HepG2 (cell line): Measurements from ENCODE around the gene LRRC74B. TPM values are rescaled to one million over a fixed set of nuclear protein-coding genes. Genes with fewer than 3 reads are reported as not detected.

ENCODE experiments used
- ETV5 ChIP-seq: IDR thresholded peaks from 2 replicates; pipeline ENCODE4 v1.6.1; 2018; ENCODE audit warnings: missing biosample characterization, missing genetic modification reagents, inconsistent platforms, borderline replicate concordance
- FOXJ3 ChIP-seq: sonication (generic); formaldehyde crosslinking; IDR thresholded peaks from 2 replicates; pipeline ENCODE4 v1.4.0; 2020; ENCODE audit warnings: missing genetic modification reagents, mild to moderate bottlenecking, borderline replicate concordance
- GATAD2A ChIP-seq: IDR thresholded peaks from 2 replicates; pipeline ENCODE4 v1.6.1; 2016
- HES4 ChIP-seq: sonication (generic); formaldehyde crosslinking; IDR thresholded peaks from 2 replicates; pipeline ENCODE4 v1.9.0; 2021; ENCODE audit warnings: mild to moderate bottlenecking, missing genetic modification reagents, borderline replicate concordance
- IRX3 ChIP-seq: sonication (generic); formaldehyde crosslinking; IDR thresholded peaks from 2 replicates; pipeline ENCODE4 v1.8.1; 2023; ENCODE audit warnings: mild to moderate bottlenecking, low read depth, missing genetic modification reagents, borderline replicate concordance
- RFX3 ChIP-seq: IDR thresholded peaks from 2 replicates; pipeline ENCODE4 v1.6.1; 2016; ENCODE audit warnings: missing biosample characterization, missing genetic modification reagents
- SIX4 ChIP-seq: sonication (generic); formaldehyde crosslinking; IDR thresholded peaks from 2 replicates; pipeline ENCODE4 v1.4.0; 2020; ENCODE audit warnings: missing genetic modification reagents
- SP2 ChIP-seq: sonication (generic); formaldehyde crosslinking; IDR thresholded peaks from 2 replicates; pipeline ENCODE4 v1.5.1; 2020; ENCODE audit warnings: mild to moderate bottlenecking, missing genetic modification reagents
- YEATS2 ChIP-seq: sonication (generic); formaldehyde crosslinking; IDR thresholded peaks from 2 replicates; pipeline ENCODE4 v1.4.0; 2020; ENCODE audit warnings: missing genetic modification reagents, borderline replicate concordance
- ZBTB38 ChIP-seq: sonication (generic); formaldehyde crosslinking; IDR thresholded peaks from 2 replicates; pipeline ENCODE4 v1.5.1; 2020; ENCODE audit warnings: mild to moderate bottlenecking, missing genetic modification reagents
- ZNF510 ChIP-seq: sonication (generic); formaldehyde crosslinking; IDR thresholded peaks from 2 replicates; pipeline ENCODE4 v1.4.0; 2020; ENCODE audit warnings: low read depth, mild to moderate bottlenecking, missing genetic modification reagents
- ZNF567 ChIP-seq: sonication (generic); formaldehyde crosslinking; IDR thresholded peaks from 2 replicates; pipeline ENCODE4 v1.8.1; 2023; ENCODE audit warnings: mild to moderate bottlenecking, missing genetic modification reagents, borderline replicate concordance
- ZNF589 ChIP-seq: sonication (generic); formaldehyde crosslinking; conservative IDR thresholded peaks from 2 replicates; pipeline ENCODE4 v1.8.0; 2022; ENCODE audit warnings: mild to moderate bottlenecking, moderate library complexity, missing genetic modification reagents
- ZNF703 ChIP-seq: sonication (generic); formaldehyde crosslinking; IDR thresholded peaks from 2 replicates; pipeline ENCODE4 v1.5.1; 2020; ENCODE audit warnings: missing genetic modification reagents, mild to moderate bottlenecking, moderate library complexity, borderline replicate concordance
- ZNF780A ChIP-seq: sonication (generic); formaldehyde crosslinking; IDR thresholded peaks from 2 replicates; pipeline ENCODE4 v1.8.0; 2022; ENCODE audit warnings: mild to moderate bottlenecking, missing genetic modification reagents, moderate library complexity
- ZNF788 ChIP-seq: sonication (generic); formaldehyde crosslinking; IDR thresholded peaks from 2 replicates; pipeline ENCODE4 v1.5.0; 2020; ENCODE audit warnings: mild to moderate bottlenecking, missing genetic modification reagents, borderline replicate concordance
- ZNF792 ChIP-seq: IDR thresholded peaks from 2 replicates; pipeline ENCODE4 v1.6.1; 2016
- polyA plus RNA-seq, 8 experiments: library from polyadenylated mRNA; depleted of rRNA in 3 of 8; stranded (reverse) in 7 of 8; unstranded in 1 of 8; fragments of >200 nt; fragmentation: Illumina TruSeq in 4 of 8; extraction: Trizol in 4 of 8; gene quantifications; 2 replicates each; pipeline versions ENCODE4 v1.2.1 to v1.2.3, GENCODE V29; 2011 to 2016; ENCODE audit warnings: low read depth in 4 of 8, missing spikeins in 1 of 8, mixed read lengths in 1 of 8; ENCODE audit not compliant: insufficient read depth in 1 of 8
- total RNA-seq, 5 experiments: library from RNA; depleted of rRNA; stranded (reverse); fragments of >200 nt; fragmentation: Illumina TruSeq; extraction: Trizol; gene quantifications; 2 replicates each; pipeline ENCODE4 v1.2.3, GENCODE V29; 2016; ENCODE audit warnings: low read depth in 1 of 5
- TF ChIP-seq, protein P1 (sequence below): IDR thresholded peaks from 2 replicates; pipeline ENCODE4 v1.6.1; 2016; ENCODE audit warnings: low read depth, missing genetic modification reagents, missing compliant biosample characterization
- TF ChIP-seq, protein P2 (sequence below): sonication (generic); formaldehyde crosslinking; IDR thresholded peaks from 2 replicates; pipeline ENCODE4 v1.8.0; 2023; ENCODE audit warnings: mild to moderate bottlenecking, missing genetic modification reagents
- TF ChIP-seq, protein P3 (sequence below): sonication (generic); formaldehyde crosslinking; IDR thresholded peaks from 2 replicates; pipeline ENCODE4 v1.4.0; 2020; ENCODE audit warnings: missing genetic modification reagents
- TF ChIP-seq, protein P4 (sequence below): sonication (generic); formaldehyde crosslinking; IDR thresholded peaks from 2 replicates; pipeline ENCODE4 v1.5.0; 2020; ENCODE audit warnings: missing genetic modification reagents

LRRC74B gene
- total and polyA plus RNA-seq, 2 of the 13 experiments (the other 11 are each of a cell fraction or from before 2014, with no cell fraction given): not detected

DNA sequence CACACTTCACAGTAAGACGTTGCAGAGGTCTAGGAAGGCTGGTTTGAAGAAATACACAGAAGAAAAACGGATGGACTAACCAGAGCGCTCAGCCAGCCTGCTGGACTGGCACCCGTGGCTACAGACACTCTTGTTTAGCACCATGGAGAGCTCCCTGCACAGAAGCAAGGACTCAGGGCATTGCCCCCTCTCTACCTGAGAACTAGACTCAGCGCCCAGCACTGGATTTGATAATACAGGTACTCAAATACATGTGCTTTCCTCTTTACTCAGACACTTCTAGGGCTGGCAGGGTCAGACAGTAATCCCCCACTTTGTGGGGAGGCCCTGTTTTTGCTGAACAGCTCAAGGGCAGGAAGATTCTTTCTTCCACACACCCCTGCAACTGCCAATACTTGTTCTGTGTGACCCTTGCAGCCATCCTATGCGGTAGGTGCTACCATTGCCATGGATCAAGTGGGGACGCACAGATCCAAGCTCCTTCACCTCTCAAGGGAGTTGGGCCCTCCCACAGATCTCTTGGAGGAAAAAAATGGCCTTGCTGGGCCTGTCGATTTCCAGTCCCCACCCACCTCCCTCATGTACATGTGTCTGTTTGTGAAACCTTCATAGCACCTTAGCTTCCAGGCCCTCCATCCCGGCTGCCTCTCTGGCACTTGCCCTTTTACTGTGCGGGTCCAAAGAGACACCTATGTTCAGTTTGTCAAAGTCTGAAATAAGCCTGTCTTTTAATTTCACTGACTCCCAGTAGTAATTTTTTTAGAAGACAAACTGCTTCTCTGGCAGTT, 35.9 kb upstream of the LRRC74B start (continued):
- TF ChIP-seq, protein P1, sequence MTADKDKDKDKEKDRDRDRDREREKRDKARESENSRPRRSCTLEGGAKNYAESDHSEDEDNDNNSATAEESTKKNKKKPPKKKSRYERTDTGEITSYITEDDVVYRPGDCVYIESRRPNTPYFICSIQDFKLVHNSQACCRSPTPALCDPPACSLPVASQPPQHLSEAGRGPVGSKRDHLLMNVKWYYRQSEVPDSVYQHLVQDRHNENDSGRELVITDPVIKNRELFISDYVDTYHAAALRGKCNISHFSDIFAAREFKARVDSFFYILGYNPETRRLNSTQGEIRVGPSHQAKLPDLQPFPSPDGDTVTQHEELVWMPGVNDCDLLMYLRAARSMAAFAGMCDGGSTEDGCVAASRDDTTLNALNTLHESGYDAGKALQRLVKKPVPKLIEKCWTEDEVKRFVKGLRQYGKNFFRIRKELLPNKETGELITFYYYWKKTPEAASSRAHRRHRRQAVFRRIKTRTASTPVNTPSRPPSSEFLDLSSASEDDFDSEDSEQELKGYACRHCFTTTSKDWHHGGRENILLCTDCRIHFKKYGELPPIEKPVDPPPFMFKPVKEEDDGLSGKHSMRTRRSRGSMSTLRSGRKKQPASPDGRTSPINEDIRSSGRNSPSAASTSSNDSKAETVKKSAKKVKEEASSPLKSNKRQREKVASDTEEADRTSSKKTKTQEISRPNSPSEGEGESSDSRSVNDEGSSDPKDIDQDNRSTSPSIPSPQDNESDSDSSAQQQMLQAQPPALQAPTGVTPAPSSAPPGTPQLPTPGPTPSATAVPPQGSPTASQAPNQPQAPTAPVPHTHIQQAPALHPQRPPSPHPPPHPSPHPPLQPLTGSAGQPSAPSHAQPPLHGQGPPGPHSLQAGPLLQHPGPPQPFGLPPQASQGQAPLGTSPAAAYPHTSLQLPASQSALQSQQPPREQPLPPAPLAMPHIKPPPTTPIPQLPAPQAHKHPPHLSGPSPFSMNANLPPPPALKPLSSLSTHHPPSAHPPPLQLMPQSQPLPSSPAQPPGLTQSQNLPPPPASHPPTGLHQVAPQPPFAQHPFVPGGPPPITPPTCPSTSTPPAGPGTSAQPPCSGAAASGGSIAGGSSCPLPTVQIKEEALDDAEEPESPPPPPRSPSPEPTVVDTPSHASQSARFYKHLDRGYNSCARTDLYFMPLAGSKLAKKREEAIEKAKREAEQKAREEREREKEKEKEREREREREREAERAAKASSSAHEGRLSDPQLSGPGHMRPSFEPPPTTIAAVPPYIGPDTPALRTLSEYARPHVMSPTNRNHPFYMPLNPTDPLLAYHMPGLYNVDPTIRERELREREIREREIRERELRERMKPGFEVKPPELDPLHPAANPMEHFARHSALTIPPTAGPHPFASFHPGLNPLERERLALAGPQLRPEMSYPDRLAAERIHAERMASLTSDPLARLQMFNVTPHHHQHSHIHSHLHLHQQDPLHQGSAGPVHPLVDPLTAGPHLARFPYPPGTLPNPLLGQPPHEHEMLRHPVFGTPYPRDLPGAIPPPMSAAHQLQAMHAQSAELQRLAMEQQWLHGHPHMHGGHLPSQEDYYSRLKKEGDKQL (CRISPR knock-in tag): no peak
- peak; percentile 75; the same call in 1 of the 2 replicates for TF ChIP-seq YEATS2 (CRISPR knock-in tag)
- peak; percentile 89 for TF ChIP-seq ZNF792 (CRISPR knock-in tag)
- TF ChIP-seq ZNF788 (CRISPR knock-in tag): no peak; the same call in 1 of the 2 replicates
- peak; percentile 67; the same call in 1 of the 2 replicates for TF ChIP-seq SIX4
- TF ChIP-seq, protein P2, sequence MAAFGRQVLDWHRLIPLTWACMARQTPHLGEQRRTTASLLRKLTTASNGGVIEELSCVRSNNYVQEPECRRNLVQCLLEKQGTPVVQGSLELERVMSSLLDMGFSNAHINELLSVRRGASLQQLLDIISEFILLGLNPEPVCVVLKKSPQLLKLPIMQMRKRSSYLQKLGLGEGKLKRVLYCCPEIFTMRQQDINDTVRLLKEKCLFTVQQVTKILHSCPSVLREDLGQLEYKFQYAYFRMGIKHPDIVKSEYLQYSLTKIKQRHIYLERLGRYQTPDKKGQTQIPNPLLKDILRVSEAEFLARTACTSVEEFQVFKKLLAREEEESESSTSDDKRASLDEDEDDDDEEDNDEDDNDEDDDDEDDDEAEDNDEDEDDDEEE (CRISPR knock-in tag): no peak
- TF ChIP-seq ZNF589 (CRISPR knock-in tag): peak; percentile 58; the same call in 1 of the 2 replicates
- 0 out of 2 replicates have a peak, but pooled peaks have one; percentile 42 for TF ChIP-seq ZBTB38
- no peak for TF ChIP-seq ZNF567 (CRISPR knock-in tag)
- TF ChIP-seq GATAD2A: peak; percentile 69
- no peak for TF ChIP-seq IRX3 (CRISPR knock-in tag)
- no peak for TF ChIP-seq RFX3
- peak; percentile 94 for TF ChIP-seq HES4 (CRISPR knock-in tag)
- TF ChIP-seq FOXJ3: no peak
- peak; percentile 50; the same call in 1 of the 2 replicates for TF ChIP-seq ETV5 (CRISPR knock-in tag)
- TF ChIP-seq ZNF703 (CRISPR knock-in tag): no peak
- 0 out of 2 replicates have a peak, but pooled peaks have one; percentile 42 for TF ChIP-seq ZNF510
- TF ChIP-seq, protein P3, sequence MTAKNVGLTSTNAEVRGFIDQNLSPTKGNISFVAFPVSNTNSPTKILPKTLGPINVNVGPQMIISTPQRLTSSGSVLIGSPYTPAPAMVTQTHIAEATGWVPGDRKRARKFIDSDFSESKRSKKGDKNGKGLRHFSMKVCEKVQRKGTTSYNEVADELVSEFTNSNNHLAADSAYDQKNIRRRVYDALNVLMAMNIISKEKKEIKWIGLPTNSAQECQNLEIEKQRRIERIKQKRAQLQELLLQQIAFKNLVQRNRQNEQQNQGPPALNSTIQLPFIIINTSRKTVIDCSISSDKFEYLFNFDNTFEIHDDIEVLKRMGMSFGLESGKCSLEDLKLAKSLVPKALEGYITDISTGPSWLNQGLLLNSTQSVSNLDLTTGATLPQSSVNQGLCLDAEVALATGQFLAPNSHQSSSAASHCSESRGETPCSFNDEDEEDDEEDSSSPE: no peak
- TF ChIP-seq ZNF780A: 0 out of 2 replicates have a peak, but pooled peaks have one; percentile 67
- TF ChIP-seq SP2 (CRISPR knock-in tag): no peak
- TF ChIP-seq, protein P4, sequence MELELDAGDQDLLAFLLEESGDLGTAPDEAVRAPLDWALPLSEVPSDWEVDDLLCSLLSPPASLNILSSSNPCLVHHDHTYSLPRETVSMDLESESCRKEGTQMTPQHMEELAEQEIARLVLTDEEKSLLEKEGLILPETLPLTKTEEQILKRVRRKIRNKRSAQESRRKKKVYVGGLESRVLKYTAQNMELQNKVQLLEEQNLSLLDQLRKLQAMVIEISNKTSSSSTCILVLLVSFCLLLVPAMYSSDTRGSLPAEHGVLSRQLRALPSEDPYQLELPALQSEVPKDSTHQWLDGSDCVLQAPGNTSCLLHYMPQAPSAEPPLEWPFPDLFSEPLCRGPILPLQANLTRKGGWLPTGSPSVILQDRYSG (CRISPR knock-in tag): peak; percentile 90; the same call in 1 of the 2 replicates
